NCI-H2081 (cell line): ENCODE data around the gene TMEM132D.

Source experiments
- DNase-seq, 2 experiments: peaks; one replicate each; lab custom pipeline; 2025; lab: John Stamatoyannopoulos, UW

TMEM132D gene

GRCh38 chr12:129534966-129535750 lies 368.7 kb downstream of the TMEM132D start:
- DNase-seq = no peak

DNA sequence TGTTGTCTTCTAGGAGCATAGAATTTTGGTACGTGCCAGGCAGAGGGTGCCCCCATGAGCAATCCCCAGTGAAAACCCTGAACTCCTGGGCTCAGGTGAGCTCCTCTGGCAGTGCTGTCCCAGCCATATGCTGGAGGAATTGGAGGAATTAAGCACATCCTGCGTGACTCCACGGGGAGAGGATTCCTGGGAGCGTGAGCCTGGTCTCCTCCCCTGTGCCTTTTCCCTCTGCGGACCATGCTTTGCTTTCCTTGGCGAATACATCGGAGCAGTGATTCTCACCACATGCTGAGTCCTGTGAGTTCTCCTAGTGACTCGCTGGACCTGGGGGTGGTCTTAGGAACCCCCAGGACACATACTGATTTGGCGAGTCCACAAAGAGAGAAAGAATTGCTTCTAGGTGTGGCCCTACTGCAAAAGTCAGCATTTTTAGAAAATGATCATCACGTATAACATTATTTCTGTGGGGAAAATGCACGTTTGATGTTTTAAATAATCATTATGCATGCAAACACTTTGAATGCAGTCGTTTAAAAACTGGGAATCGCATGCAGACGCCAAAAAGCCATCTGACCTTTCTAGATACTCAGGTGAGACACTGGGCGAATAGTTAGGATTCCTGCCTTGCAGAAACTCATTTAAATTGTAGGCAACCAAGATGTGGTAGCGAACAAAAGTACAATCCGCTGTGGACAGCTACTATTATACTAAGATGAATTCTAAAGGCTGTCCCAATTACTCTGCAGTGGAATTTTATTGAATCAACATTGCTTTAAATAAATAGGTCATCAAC lies 370.9 kb downstream of the TMEM132D start:
- DNase-seq = no peak

DNA sequence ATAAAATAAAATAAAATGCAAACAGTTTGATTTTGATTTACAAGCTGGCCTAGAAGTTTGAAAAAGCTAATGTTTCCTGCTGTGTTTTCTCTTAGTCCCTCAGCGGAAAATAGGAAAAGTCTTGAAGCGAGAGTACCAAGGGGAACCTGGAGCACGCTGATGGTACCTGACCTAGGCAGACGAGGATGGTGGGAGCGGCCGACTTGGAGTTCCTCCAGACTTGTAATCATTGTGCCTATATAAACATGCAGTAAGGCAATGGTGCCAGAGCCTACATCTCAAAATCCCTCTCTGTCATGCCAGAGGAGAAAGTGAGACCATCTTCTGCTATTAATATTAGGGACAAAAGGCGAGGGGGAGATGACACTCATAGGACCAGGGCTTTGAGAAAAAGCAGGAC lies 371.7 kb downstream of the TMEM132D start:
- no peak for DNase-seq

- peak; percentile 76 to 92 for DNase-seq
Observed at GRCh38 chr12:129530984-129531383, 372.8 kb downstream of the TMEM132D start.

GRCh38 chr12:129530517-129530916 lies 373.3 kb downstream of the TMEM132D start:
- peak in 1 of 2 experiments; percentile 61 for DNase-seq

DNA sequence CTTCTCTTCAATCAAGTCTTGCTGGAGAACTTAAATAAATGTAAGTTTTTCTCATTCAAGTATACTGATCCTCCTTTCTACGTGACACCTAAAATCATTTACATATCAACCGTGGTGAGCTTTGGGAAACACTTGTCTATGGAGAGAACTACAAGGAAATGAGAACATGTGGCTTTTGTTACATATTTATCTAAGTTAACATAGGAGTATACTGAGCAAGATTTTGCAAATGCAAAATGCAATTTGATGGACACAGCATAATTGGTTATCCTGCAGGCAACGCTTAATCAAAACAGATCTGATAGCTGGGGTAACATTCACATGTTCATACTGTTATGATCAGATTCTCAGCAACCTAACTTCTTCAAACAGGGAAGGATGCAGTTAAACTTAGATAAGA lies 376.3 kb downstream of the TMEM132D start:
- no peak for DNase-seq

GRCh38 chr12:129523621-129524020 lies 380.2 kb downstream of the TMEM132D start:
- DNase-seq = no peak

DNA sequence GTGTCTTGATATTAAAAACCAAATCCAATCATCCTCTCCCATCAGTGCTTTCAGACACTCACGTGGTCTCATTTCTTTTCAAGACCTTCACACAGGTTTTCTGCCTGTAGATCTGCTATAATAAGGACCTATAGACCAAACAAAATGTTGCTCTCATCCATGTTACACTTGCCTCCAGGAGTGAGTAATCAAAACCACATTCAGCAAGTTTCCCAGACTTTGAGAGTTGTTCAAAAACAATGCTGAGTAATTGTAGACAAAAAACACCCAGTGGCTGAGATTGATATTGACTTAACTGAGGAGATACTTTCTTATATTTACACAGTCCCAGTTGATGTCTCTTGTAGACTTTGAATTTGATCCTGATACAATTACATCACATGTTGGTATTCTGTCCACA lies 383.1 kb downstream of the TMEM132D start:
- no peak for DNase-seq

DNA sequence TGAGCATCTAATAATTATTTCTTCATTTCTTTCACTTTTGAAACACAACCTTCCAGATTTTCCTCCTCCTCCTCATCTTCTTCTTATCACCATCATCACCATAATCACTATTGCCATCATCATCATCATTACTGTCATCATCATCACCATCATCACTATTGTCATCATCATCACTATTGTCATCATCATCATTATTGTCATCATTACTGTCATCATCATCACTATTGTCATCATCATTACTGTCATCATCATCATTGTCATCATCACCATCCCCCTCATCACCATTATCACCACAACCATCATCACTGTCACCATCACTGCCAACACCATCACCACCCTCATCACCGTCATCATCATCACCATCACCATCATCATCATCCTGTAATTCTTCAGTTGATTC lies 400.0 kb downstream of the TMEM132D start:
- no peak for DNase-seq

- peak in 1 of 2 experiments; percentile 28 for DNase-seq
Observed at GRCh38 chr12:129496226-129496625, 407.6 kb downstream of the TMEM132D start.

DNA sequence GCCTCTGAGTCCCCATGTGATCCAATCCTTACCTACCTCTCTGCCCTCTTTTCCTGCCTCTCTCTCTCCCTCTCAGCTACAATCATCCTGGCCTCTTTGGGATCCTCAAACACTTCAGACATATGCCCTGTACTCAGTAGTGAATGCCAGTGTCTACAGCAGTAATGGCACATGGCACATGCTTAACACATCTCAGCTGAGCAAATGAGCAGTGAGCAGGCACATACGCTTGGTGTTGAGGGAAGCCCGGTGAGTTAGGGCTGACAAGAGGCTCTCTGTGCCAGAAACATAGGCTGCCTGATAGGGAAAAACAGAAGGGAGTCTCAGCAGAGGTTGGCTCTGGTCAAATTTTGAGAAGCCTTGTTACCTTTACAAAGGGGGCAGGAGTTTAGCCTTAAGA lies 409.1 kb downstream of the TMEM132D start:
- DNase-seq = no peak

DNA sequence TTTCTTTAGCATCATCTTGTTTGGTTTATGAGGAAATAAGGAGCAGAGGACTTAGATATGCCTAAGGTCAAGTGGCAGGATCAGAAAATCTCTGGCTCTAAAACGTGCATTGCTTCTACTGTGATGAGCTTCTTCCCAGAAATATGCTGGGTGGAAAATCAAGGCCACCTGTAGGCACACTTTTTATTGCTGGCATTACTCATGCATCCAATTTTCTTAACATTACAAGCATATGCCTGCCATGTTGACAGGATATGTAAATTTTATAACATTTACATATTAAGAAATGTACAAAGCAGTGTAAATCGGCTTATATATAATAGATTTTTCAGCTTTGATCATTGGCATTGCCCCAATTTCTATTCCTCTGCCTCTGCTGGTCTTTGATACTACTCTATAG lies 409.6 kb downstream of the TMEM132D start:
- no peak for DNase-seq

DNA sequence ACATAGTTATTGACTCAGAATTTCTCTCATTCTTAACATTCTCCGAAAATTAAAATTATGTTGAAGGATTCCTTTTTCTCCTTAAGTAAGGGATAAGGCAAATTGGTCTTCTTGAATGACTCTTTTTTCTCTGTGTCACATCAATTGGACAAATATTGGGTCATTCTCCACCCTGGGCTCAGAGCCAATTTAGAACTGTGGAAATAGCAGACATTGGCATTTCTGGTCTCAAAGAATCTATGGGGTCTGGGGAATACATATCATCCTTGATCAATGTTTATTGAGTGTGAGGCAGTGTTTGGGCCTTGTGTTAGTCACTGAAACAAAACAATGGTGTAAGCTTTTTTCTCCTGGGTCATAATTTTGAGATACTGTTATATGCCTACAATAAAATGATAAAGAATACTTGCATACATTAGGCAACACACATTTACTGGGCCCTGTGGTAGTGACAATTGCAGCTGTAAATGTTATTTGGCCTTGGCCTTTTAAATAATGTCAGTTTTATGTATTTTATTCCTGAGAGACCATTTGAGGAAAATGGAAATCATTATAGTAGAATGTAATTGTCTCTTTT lies 414.6 kb downstream of the TMEM132D start:
- DNase-seq = no peak

GRCh38 chr12:129486931-129487330 lies 416.9 kb downstream of the TMEM132D start:
- no peak for DNase-seq

- DNase-seq = no peak
Observed at GRCh38 chr12:129483111-129483893, 420.5 kb downstream of the TMEM132D start.

DNA sequence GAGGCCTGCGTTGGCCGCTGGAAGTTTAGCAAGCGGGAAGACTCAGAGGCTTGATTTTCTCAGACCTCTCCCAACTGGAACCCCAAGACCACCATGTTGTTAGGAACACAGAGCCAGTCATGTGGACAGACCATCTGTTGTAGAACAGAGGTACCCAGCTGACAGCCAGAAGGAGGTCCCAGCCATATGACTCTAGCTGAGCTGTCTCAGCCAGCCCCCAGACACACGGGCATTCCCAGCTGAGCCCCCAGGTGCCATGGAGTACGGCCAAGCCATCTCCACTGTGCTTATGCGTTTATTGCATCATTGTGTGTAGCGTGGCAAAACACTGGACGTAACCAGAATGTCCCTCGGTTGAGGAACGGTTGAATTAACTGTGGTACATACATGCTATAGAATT lies 421.9 kb downstream of the TMEM132D start:
- DNase-seq = no peak

- DNase-seq = no peak
Observed at GRCh38 chr12:129470196-129470595, 433.6 kb downstream of the TMEM132D start.

GRCh38 chr12:129467726-129468125 lies 436.1 kb downstream of the TMEM132D start:
- no peak for DNase-seq

- no peak for DNase-seq
Observed at GRCh38 chr12:129467289-129467688, 436.5 kb downstream of the TMEM132D start.

DNA sequence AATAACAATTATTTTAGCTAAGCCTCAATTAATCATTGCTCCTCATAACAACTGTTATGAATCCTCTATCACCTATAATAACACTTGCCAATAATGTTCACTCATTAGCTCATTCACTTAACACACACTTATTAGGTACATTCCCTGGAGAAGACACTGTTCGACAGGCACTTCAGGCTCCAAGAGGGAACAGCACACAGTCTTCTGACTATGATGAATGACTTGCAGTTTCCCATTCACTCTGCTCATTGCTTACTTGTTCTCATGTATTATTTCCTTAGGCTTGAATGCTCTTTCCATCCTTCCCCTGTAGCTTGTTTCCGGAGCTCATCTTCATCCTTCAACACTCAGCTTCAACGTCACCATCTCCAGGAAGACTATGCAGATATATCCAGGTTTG lies 437.3 kb downstream of the TMEM132D start:
- DNase-seq = no peak

DNA sequence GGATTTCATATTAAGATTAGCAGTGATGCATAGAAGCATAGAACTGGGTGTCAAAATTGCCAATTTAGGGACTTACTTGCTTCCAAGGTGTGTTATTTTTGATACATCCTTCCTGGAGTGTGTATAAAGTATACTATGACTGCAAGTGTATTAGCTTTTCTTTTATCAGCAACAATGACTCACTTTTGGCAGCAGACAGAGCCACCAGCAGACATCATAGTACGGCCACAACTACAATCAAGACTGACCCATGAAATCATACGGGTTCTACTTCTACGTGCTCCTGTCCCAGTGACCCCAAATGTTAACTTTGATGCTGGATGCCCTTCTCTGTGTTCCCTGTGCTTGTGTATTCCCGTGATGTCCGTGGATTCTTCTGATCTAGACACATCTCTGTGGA lies 443.9 kb downstream of the TMEM132D start:
- no peak for DNase-seq

- DNase-seq = no peak
Observed at GRCh38 chr12:129446696-129447095, 457.1 kb downstream of the TMEM132D start.
